ENCODE measurements around the gene TMEM221.
"Not testable (repeated sequence)": the region's sequence is repeated elsewhere in the genome, so short reads cannot be mapped to it uniquely, and the experiment has no call there.

TMEM221 gene

DNA sequence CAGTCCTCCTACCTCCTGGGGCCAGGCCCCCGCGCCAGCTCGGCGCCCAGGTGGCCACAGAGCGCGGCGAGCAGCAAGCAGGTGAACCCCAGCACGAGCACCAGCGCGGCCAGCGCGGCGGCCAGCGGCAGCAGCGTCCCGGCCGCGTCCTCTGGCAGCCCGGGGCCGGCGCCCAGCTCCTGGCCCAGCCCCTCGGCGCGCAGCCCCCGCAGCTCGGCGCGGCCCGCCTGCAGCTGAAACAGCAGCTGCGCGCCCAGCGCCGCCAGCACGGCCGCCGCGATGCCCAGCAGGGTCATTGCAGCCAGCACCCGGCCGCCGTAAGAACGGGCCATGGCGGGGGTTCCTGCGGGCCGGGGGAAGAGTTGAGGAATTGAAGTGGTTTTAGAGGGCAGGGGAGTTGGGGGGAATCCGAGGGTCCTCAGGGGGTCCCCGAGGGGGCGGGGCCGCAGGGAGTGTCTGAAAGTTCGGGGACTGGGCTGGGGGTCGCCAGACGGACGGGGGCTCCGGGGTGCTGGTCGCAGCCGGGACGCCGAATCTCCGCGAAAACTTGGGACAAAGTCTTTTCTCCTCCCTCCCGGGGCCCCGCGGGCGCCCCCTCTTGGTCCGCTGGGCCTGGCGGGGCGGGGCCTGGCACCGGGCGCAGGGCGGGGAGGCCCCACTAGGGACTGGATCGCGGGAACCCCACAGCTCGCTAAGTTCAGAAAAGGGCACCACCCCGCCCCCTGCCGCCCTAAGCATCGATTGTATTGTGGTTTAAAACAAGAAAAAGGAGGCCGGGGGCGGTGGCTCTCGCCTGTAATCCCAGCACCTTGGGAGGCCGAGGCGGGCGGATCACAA, at the start of gene TMEM221:
Gene TMEM221 (minus strand): TSS at position 538 of the 837 bp plus-strand sequence. CDS start 206 bp downstream, at position 332.
- peak; percentile 44 to 58 for DNase-seq

DNA sequence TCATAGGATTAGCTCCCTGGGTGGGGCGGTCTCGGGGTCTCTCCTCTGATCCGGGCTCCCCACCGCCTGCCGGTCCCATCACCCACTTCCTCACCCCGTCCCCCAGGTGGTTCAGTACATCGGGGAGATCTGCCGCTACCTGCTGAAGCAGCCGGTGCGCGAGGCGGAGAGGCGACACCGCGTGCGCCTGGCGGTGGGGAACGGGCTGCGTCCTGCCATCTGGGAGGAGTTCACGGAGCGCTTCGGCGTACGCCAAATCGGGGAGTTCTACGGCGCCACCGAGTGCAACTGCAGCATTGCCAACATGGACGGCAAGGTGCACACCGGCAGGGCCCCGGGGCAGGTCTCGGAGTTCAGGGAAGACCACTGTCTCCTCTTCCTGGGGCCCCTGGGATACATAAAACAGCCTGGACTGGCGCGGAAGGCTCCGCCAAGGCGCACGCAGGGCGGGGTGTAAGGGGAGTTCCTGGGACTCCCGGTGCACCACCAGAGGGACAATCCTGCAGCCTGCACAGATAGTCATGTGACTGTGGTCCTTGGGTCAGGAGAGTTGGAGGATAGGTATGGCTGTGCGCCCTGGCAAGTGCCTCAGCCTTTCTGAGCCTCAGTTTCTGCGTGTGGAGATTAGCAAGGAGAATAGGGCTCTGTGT, 48.8 kb upstream of the TMEM221 start:
- DNase-seq, result no peak

DNA sequence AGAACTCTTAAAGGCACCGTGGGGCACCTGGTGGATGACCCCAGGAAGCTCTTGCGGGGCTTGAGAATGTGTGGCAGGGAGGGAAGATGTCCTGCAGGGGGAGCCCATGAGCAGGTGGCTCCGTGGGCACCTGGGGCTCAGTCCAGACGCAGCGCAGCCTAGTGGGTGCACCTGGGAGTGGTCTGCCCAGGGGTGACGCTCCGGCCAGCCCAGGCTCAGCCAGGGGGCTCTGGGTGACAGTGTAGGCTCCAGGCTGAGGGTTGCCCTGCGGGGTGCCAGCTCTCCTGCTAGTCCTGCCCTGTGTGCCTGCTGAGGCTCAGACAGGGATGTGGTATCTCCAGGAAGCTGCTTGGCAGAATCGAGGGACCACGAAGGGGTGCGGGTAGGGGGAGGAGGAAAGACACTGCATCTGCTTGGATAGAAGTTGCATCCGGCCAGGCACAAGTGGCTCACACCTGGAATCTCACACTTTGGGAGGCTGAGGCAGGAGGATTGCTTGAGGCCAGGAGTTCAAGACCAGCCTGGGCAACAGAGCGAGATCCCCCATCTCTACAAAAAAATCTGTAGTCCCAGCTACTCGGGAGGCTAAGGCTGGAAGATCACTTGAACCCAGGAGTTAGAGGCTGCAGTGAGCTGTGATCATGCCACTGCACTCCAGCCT, 48.0 kb upstream of the TMEM221 start:
- DNase-seq, result peak; percentile 69 to 78

DNA sequence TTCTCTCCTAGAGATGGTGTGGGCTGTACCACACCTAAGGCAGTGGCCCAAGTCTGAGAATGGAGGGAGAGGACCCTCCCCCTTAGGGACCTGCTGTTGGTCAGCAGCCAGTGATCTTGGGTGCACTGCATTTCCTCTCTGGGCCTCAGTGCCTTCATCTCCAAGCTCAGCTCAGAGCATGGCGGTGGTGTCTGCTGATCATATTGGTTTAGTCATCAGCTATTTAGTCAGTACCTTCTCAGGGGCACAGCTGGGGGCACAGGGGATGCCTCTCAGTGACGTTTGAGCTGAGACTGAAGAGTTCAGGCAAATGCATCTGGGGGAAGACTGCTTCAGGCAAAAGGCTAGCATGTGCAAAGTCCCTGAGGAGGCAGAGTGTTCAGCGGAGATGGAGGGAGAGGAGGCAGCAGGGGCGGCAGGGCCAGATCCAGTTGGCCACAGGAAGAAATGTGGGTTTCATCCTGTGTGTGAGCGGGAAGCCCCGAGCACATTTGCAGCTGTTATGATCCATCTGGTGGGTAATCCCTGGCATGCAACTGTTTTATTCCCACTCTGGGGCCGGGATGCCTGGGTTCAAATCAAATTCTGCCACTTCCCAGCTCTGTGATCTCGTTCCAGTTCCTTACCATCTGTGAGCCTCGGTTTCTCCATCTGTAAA, 47.3 kb upstream of the TMEM221 start:
- no peak for DNase-seq

DNA sequence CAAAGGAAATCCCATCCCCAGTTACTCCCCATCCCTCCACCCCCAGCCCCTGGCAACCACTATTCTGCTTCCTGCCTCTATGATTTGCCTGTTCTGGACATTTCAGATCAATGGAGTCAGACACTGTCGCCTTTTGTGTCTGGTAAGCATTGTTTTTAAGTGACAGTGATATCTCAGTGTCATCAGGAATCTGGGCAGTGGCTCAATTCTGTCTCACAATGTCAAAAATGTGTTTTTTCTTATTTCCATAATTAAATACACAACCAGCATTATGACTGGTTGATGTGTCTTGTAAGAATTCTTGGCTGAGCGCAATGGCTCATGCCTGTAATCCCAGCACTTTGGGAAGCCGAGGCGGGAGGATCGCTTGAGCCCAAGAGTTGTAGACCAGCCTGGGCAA, 42.8 kb upstream of the TMEM221 start:
- DNase-seq, result no peak

DNA sequence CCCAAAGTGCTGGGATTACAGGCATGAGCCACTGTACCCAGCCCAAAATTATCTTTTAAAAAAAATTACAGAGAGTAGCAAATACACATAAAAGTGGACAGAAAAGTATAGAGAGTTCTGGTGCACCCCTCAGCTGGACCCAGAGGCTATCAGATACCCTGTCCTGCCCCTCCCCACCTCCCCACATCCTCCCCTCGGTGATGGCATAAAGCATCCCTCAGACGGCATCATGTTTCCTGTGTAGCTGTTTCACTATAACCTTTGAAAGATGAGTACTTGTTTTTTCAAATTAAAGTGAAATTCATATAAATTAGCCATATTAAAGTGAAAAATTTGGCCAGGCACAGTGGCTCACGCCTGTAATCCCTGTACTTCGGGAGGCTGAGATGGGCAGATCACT, 41.9 kb upstream of the TMEM221 start:
- DNase-seq, result no peak

DNA sequence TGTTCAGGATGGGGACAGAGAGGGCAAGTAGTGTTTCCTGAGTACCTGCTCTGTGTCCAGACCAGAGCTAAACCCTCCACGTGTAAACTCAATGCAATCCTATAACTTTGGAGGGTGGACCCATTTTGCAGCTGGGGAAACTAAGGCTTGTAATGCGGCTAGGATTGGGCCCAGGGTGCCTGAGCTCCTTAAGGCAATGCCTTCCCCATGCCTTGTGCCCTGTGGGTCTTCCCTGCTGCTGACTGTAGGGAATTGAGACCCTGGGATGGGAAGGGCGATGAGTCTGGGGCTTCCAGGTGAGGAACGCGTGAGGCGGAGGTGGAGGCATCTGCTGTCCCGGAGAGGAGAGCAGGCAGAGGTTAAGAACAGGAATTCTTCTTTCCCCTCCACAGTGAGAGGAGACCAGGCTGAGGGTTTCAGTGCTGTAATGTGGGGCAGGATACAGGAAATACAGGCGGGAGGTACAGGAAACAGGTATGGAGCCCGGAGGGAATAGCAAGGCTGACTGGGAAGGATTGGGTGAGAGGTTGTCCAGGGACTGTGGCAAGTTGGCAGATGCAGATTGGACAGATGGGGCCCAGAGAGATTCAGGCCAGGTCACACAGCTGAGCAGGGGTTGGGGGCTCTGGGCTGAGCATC, 41.0 kb upstream of the TMEM221 start:
- no peak for DNase-seq

DNA sequence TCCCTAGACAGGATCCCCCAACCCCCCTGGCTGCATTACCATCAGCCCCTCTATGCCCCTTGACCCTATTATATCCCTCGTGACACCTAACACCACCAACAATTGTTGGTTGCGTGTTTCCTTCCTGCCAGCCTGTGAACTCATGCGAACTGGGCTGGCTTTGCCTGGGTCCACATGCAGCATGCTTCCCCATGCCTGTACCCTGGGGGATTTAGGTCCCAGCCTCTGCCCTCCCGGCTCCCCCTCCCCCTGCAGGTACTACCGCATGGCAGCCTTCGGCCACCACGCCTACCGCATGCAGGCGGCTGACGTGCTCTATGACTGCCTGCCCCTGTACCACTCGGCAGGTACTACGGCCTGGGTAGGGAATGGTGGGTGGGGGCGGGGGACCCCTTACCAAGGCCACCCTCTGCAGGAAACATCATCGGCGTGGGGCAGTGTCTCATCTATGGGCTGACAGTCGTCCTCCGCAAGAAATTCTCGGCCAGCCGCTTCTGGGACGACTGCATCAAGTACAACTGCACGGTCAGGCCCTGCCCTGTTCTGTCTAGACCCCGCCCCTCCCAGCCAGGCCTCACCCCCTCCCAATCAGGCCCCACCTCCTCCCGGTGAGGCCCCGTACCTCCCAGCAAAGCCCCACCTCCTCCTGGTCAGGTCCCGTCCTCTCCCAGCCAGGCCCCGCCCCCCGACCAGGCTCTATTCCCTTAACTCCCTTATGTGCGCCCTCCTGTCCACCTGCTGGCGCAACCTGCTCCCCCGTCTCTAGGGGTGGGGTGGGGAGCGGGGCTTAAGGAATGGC, 40.3 kb upstream of the TMEM221 start:
- peak; percentile 73 for DNase-seq

DNA sequence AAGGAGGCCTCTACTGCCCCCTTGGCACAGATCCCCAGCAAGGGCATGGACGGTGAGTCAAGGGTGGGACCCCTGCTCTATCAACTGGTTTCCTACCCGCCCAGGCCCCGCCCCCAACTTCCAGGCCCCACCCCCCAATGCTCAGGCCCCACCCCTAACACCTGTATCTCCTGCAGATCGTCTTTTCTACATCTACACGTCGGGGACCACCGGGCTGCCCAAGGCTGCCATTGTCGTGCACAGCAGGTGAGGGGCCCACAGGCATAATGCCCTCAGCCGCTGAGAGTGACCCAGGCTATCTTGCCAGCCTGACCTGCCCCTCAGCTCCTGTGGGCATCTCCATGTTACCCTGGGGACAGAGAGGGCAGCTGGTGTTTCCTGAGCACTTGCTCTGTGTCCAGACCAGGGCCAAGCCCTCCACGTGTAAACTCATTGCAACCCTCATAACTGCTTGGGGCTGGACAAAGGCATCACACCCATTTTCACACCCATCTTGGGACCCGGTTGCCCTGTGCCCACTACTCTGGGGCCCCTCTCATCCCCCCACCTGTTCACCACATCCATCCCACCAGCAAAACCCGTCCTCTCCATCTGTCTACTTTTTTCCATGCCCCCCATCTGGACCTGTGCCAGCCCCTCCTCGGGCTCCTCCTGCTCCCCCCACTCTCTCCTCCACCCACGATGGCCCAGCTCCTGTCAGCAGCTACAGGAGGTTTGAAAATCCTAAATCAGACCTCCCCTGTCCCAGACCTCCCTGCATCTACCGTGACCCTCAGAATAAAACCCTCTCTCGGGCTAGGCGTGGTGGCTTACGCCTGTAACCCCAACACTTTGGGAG, 39.0 kb upstream of the TMEM221 start:
- no peak for DNase-seq

DNA sequence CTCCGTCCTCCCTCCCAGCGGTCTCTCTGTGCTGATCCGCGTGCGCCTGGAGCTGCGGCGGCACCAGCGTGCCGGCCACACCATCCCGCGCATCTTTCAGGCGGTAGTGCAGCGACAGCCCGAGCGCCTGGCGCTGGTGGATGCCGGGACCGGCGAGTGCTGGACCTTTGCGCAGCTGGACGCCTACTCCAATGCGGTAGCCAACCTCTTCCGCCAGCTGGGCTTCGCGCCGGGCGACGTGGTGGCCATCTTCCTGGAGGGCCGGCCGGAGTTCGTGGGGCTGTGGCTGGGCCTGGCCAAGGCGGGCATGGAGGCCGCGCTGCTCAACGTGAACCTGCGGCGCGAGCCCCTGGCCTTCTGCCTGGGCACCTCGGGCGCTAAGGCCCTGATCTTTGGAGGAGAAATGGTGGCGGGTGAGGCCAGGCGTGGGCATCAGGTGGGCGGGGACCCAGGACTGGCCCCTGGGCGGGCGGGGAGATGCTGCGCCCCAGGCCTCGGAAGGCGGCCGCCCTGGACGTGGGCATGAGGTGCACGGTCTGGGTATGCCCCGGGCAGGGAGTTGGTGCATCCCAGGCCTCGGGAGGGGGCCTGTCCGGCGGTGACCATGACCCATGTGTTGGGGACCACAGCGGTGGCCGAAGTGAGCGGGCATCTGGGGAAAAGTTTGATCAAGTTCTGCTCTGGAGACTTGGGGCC, 38.2 kb upstream of the TMEM221 start:
- DNase-seq, result no peak

DNA sequence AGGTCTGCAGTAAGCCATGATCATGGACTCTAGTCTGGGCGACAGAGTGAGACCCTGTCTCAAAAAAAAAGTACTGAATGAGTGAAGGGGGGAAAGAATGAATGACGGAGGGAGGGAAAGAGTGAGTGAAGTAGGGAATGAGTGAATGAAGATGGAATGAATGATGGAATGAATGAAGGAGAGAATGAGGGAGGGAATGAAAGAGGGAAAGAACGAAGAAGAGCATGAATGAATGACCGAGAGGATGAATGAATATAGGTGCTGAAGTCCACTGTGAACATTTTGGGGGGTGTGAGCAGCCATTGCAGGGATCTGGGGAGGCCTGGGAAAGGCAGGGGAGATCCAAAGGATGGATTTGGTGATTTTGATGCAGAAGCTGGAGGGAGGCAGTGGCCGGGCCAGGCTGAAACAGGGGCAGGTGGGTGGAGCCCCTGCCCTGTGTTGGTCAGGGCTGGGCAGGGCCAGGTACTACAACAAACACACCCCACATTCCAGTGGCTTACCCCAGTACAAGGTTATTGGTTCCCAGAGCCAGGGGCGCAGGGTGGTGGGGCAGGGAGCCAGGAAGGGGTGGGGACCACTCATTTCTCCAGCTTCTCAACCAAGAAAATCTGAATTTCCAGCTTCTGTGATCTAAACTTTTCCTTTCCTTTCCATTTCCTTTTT, 36.2 kb upstream of the TMEM221 start:
- DNase-seq, result no peak

DNA sequence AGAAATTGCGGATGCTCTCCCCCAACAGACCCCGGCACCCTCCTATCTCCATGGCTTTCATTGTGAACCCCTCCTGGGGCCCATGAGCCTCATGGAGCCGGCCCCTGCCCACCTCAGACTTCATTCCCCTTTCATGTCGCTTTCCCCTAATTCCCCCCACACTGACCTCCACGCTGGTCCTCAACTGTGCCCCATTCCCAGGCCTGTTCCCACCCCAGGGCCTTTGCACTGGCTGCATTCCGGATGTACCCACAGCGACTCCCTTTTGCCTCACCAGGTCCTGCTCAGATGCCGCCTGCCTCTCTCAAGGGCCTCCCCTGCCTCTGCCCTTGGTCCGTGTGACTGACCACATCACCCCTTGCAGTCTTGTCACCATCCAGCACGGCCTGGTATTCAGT, 35.1 kb upstream of the TMEM221 start:
- no peak for DNase-seq

DNA sequence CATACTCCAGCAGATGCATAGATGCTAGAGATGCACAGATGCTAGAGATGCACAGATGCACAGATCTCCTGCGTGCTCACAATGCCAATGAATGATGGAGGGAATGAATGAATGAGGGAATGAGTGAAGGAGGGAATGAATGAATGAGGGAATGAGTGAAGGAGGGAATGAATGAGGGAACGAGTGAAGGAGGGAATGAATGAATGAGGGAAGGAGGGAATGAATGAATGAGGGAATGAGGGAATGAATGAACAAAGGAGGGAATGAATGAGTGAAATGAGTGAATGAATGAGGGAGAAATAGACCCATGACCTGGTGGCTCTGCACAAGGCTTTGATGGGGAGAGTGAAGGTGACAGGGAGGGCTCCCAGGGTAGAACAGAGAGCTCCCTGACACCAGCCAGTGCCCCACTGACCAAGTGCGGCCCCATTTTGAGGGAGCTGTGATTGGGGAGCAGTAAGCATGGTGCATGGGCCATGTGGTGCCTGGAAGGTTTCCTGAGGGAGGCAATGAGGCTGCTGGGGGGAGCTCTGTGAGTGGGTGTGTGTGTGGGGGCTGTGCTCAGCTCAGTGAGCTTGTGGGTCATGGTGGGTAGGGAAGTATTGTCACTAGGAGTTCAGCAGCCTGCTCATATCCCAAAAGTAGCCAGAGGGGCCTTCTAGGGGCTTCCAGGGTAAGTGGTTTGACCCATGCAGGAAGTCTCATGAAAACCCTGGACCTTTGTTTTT, 34.6 kb upstream of the TMEM221 start:
- no peak for DNase-seq

DNA sequence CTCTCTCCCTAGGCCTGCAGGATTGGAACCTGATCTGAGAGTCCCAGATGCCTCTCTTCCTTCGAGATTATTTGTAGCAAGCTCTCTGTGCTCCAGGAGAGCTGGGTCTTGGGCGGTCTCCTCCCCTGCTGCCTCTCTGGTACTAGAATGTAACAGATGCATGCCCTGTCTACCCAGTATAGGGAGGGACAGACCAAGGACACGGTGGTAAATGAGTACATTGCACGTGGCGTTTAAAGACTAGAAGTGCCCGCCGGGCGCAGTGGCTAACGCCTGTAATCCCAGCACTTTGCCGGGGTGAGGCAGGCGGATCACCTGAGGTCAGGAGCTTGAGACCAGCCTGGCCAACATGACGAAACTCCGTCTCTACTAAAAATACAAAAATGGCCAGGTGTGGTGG, 33.5 kb upstream of the TMEM221 start:
- DNase-seq, result no peak

DNA sequence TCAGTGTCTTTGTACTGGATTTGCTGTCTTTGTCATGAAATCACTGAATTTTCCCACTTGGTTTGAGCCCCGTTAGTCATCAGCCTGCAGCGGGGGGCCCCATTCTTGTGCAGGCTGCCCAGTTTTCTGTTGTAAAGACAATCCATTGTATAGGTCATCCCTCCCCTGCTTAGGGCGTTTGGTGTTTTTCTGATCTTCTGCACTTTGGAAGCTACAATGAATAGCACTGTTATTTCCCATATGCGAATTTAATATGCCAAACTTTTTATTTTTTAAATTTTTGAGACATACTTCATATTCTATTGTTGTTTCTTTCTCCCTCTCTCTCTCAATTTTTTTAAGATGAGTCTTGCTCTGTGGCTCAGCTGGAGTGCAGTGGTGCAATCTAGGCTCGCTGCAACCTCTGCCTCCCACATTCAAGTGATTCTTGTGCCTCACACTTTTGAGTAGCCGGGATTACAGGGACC, 30.9 kb upstream of the TMEM221 start:
- DNase-seq, result no peak

DNA sequence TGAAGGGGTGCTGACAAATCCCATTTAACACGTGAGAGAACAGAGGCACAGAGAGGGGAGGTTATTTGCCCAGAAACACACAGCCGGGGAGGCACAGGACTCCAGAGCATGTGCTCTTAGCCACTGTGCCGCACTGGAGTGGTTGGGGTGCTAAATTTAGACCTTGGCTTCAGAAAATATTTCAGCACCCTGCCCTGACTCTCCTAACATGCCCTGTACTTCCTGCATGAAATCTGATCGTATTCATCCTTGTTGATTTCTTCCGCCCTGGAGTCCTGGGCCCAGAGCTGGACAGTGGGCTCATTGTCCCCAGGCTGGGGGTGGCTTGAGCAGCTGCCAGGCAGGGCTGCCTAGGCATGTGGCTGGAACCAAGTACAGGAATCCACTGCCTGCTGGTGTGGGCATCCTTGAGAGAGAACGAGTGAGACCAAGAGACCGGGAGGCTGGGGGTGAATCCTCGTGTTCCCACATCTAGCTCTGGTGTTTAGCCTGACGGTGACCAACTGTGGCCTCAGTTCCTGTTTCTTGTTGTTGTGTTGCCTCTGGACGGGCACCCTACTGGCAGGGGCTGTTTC, 27.2 kb upstream of the TMEM221 start:
- DNase-seq, result no peak

DNA sequence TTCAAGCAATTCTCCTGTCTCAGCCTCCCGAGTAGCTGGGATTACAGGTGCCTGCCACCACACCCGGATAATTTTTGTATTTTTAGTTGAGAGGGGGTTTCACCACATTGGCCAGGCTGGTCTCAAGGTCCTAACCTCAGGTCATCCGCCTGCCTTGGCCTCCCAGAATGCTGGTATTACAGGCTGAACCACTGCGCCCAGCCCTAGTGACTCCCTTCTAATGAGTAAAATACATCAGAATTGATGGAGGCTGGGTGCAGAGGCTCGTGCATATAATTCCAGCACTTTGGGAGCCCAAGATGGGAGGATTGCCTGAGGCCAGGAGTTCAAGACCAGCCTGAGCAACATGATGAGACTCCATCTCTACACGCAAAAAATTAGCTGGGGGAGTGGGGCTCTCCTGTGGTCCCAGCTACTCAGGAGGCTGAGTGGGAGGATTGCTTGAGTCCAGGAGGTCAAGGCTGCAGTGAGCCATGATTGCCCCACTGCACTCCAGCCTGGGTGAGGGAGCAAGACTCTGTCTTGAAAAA, 26.6 kb upstream of the TMEM221 start:
- not testable (repeated sequence) for DNase-seq

DNA sequence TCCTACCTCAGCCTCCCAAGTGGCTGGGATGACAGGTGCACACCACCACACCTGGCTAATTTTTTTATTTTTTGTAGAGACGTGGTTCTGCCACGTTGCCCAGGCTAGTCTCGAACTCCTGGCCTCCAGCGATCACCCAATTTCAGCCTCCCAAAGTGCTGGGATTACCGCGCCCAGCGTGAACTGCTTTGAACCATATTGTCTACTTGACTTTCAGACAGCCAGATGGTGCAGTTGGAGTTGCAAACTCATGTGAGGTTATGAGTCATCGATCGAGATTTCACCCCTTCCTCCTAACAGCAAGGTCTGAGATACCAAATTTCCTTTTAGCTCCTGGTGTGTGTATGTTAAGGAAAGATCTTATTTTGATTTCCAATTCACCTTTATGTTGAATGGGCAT, 24.6 kb upstream of the TMEM221 start:
- DNase-seq, result no peak
